ENCODE data around the gene ZFP28. TPM values are rescaled to one million over a fixed set of nuclear protein-coding genes. Genes with fewer than 3 reads are reported as not detected.
A peak's percentile ranks its signal among the peaks of the same experiment; 100 is the strongest.

ZFP28 gene
- total RNA-seq (2021; fragmentation: NEBNext Ultra II Directional; extraction: Animal tissue kit (Norgen Biotek cat#: 25700)) (4.5 and 5.2 TPM in 2 replicates), polyA plus RNA-seq (2011; rRNA removed) (1.3 and 1.6 TPM in 2 replicates), polyA minus RNA-seq (2011; rRNA and poly(A)+ RNA removed) (6.2 and 6.7 TPM in 2 replicates)
- 2.1 TPM for polyA plus RNA-seq (2011; cell fraction: cytosol; rRNA removed)
- polyA plus RNA-seq (2011; cell fraction: nucleus; rRNA removed), result 3.4 TPM
- polyA plus RNA-seq (2012, experiment 1 of 2), result 2.2 to 3.7 TPM (median 3.2 TPM) in 4 replicates
- polyA plus RNA-seq (2012, experiment 2 of 2), result 0.20 TPM
- polyA plus RNA-seq (2013, experiment 1 of 2), result 5.3 TPM
- polyA plus RNA-seq (2013, experiment 2 of 2), result 5.7 TPM
- polyA minus RNA-seq (2011; cell fraction: cytosol; rRNA and poly(A)+ RNA removed), result 2.8 TPM
- polyA minus RNA-seq (2011; cell fraction: nucleus; rRNA and poly(A)+ RNA removed), result 12.0 TPM
- long read RNA-seq, experiment 1, partial matches to known transcripts, result 1 of 5 reads
- long read RNA-seq, experiment 1, other reads (novel, unspliced or antisense), result 4 of 5 reads
- long read RNA-seq, experiment 2, partial matches to known transcripts, result 0 of 1 reads
- long read RNA-seq, experiment 2, other reads (novel, unspliced or antisense), result 1 of 1 reads

- Histone ChIP-seq H2BK12ac (ENCODE audit: low read depth, low read length) (no peak within 1 kb of the TSS), H2BK20ac (ENCODE audit: low read length) (no peak within 1 kb of the TSS), H4K20me1 (replicated peaks in 1 of 2; ENCODE audit: control insufficient read depth in 1 of 2, insufficient read depth in 2 of 2, low read length in 2 of 2) (no peaks in the 10 kb centered on the region), H2AFZ (ENCODE audit: low read length) (peak within 1 kb of the TSS; percentile 99), H3K27ac (ENCODE audit: low read depth, low read length) (peak within 1 kb of the TSS; percentile 84; the same call in 1 of the 2 replicates), H3K4me1 (replicated peaks in 1 of 4; ENCODE audit: control insufficient read depth in 3 of 4, insufficient read depth in 4 of 4, low read length in 3 of 4) (peaks cover 0 to 2% (median 0%) of the 10 kb centered on the region in 4 experiments; a peak in 2 of 7 replicates), H3K23me2 (ENCODE audit: low read depth, low read length) (peaks cover 7% of the 10 kb centered on the region; the same call in 1 of the 2 replicates), H2BK120ac (replicated peaks; ENCODE audit: low read depth, low read length) (no peak within 1 kb of the TSS), H4K8ac (ENCODE audit: extremely low read depth, insufficient read depth, low read length) (peak within 1 kb of the TSS; percentile 88), H2BK5ac (ENCODE audit: low read depth, low read length) (no peak within 1 kb of the TSS; the same call in 1 of the 2 replicates), H2BK15ac (ENCODE audit: low read length) (no peak within 1 kb of the TSS), H3K36me3 (ENCODE audit: control insufficient read depth in 2 of 4, insufficient read depth in 4 of 4, low read length in 3 of 4) (peaks cover 0 to 2% (median 0%) of the 10 kb centered on the region in 4 experiments; a peak in 1 of 8 replicates), H3K4me3 (ENCODE audit: extremely low read depth in 1 of 4, insufficient read depth in 2 of 4, low read depth in 3 of 4, low read length in 4 of 4) (peak within 1 kb of the TSS; percentile 72 to 94 (median 84)), H3K18ac (ENCODE audit: extremely low read depth, low read length) (peak within 1 kb of the TSS; percentile 71; the same call in 1 of the 2 replicates), H4K91ac (replicated peaks; ENCODE audit: insufficient read length, low read length) (peak within 1 kb of the TSS; percentile 73), H4K5ac (ENCODE audit: insufficient read length, low read depth, low read length) (peak within 1 kb of the TSS; percentile 98), H3K14ac (ENCODE audit: insufficient read length) (no peak within 1 kb of the TSS), H3K79me2 (ENCODE audit: control insufficient read depth in 1 of 2, insufficient read depth in 2 of 2, low read length in 2 of 2) (no peaks in the 10 kb centered on the region), H3K56ac (replicated peaks; ENCODE audit: insufficient read length, low read depth, low read length) (no peak within 1 kb of the TSS), H2AK5ac (ENCODE audit: low read depth, low read length) (no peak within 1 kb of the TSS), H3K9ac (replicated peaks in 1 of 4; ENCODE audit: extremely low read depth in 1 of 4, low read depth in 3 of 4, low read length in 3 of 4) (peak within 1 kb of the TSS in 3 of 4 experiments; percentile 46 to 88 (median 67); a peak in 5 of 7 replicates), H3K23ac (ENCODE audit: insufficient read length) (no peak within 1 kb of the TSS), H3K79me1 (ENCODE audit: low read depth, low read length) (no peaks in the 10 kb centered on the region), H3K4me2 (ENCODE audit: insufficient read depth in 1 of 2, low read depth in 2 of 2, low read length in 2 of 2) (peak within 1 kb of the TSS; percentile 85 to 97), H3K27me3 (replicated peaks in 1 of 4; ENCODE audit: control insufficient read depth in 3 of 4, extremely low read depth in 1 of 4, insufficient read depth in 3 of 4, low read length in 3 of 4) (no peaks in the 10 kb centered on the region), H3K9me3 (ENCODE audit: insufficient read depth in 2 of 2, low read depth in 1 of 2, low read length in 1 of 2) (peaks cover 12 to 24% of the 10 kb centered on the region in 2 experiments), H3K4ac (replicated peaks; ENCODE audit: insufficient read length, low read depth, low read length) (no peak within 1 kb of the TSS)
- 5% methylated on average over 19 of the region's 65 CpGs; no CpG with 5 or more reads in 1 of the 2 experiments for WGBS, 2 experiments (ENCODE audit: extremely low coverage in 1 of 2, insufficient coverage in 1 of 2, insufficient read length in 1 of 2, insufficient replicate concordance in 2 of 2, low coverage in 1 of 2, low lambda C conversion rate in 2 of 2, missing lambda C conversion rate in 1 of 2)
- DNase-seq (ENCODE audit: low read depth in 1 of 2, low spot score in 2 of 2) (peak in 1 of 2 experiments; percentile 59), FAIRE-seq (no peak)
- ChIA-PET CTCF (ENCODE audit: partially characterized antibody) (interaction anchor here (0.6 to 1.7 kb wide), 5 partner anchors 10 to 43 kb away, joined by 3 to 5 read pairs (median 3); partner anchors contain the start of gene ZNF471), POLR2A (ENCODE audit: partially characterized antibody) (interaction anchor here (1.4 to 2.0 kb wide), 3 partner anchors 29 to 62 kb away, joined by 3 to 8 read pairs (median 8); partner anchors contain the start of gene ZNF667)
- peak; percentile 61 for TF ChIP-seq KDM4A (IDR thresholded peaks at IDR 0.05; ENCODE audit: low read depth, low read length, severe bottlenecking)
- TF ChIP-seq TAF1 (IDR thresholded peaks at IDR 0.05; ENCODE audit: low read depth, low read length), result peak; percentile 22; the same call in 1 of the 2 replicates
- TF ChIP-seq YY1 (IDR thresholded peaks at IDR 0.05; ENCODE audit: low read depth, low read length), result 0 out of 2 replicates have a peak, but pooled peaks have one; percentile 37
- TF ChIP-seq PHF8 (conservative IDR thresholded peaks at IDR 0.05; ENCODE audit: low read depth, low read length), result peak; percentile 58
- no peak for TF ChIP-seq TEAD4 (IDR thresholded peaks at IDR 0.05; ENCODE audit: low read depth, low read length)
- peak in 1 of 2 experiments; percentile 31; a peak in 1 of 4 replicates for TF ChIP-seq RAD21 (IDR thresholded peaks at IDR 0.05 in 1 of 2, conservative IDR thresholded peaks at IDR 0.05 in 1 of 2; ENCODE audit: low read depth in 2 of 2, low read length in 2 of 2)
These were observed at the start of gene ZFP28 for GRCh38 chr19:56538761-56539263. TSS of gene ZFP28 (plus strand) at chr19:56538948. CDS start at chr19:56539019, 71 bp downstream.
